OCI-LY7 (cell line): ENCODE results near the gene UBE2C.

Experiments
- CTCF ChIP-seq: fragments of 200-600 bp; sonication (generic); conservative IDR thresholded peaks from 2 replicates; pipeline ENCODE4 v1.5.1; 2014; ENCODE audit warnings: mild to moderate bottlenecking, antibody characterized with exemption, low read length, moderate library complexity, mixed read lengths
- EZH2phosphoT487 ChIP-seq: fragments of 200-600 bp; sonication (generic); IDR thresholded peaks from 2 replicates; pipeline ENCODE4 v1.6.1; 2018; ENCODE audit warnings: low read depth, borderline replicate concordance, mild to moderate bottlenecking, mixed run types, antibody characterized with exemption, low read length, moderate library complexity, mixed read lengths

- no peak for TF ChIP-seq CTCF
- TF ChIP-seq EZH2phosphoT487 = no peak
These were observed 33.2 kb upstream of the UBE2C start for GRCh38 chr20:45779011-45779915.
